ENCODE data around the gene POLA1. TPM values are rescaled to one million over a fixed set of nuclear protein-coding genes. Genes with fewer than 3 reads are reported as not detected.
"Not testable (repeated sequence)": the region's sequence is repeated elsewhere in the genome, so short reads cannot be mapped to it uniquely, and the experiment has no call there.

The POLA1 gene, protein sequence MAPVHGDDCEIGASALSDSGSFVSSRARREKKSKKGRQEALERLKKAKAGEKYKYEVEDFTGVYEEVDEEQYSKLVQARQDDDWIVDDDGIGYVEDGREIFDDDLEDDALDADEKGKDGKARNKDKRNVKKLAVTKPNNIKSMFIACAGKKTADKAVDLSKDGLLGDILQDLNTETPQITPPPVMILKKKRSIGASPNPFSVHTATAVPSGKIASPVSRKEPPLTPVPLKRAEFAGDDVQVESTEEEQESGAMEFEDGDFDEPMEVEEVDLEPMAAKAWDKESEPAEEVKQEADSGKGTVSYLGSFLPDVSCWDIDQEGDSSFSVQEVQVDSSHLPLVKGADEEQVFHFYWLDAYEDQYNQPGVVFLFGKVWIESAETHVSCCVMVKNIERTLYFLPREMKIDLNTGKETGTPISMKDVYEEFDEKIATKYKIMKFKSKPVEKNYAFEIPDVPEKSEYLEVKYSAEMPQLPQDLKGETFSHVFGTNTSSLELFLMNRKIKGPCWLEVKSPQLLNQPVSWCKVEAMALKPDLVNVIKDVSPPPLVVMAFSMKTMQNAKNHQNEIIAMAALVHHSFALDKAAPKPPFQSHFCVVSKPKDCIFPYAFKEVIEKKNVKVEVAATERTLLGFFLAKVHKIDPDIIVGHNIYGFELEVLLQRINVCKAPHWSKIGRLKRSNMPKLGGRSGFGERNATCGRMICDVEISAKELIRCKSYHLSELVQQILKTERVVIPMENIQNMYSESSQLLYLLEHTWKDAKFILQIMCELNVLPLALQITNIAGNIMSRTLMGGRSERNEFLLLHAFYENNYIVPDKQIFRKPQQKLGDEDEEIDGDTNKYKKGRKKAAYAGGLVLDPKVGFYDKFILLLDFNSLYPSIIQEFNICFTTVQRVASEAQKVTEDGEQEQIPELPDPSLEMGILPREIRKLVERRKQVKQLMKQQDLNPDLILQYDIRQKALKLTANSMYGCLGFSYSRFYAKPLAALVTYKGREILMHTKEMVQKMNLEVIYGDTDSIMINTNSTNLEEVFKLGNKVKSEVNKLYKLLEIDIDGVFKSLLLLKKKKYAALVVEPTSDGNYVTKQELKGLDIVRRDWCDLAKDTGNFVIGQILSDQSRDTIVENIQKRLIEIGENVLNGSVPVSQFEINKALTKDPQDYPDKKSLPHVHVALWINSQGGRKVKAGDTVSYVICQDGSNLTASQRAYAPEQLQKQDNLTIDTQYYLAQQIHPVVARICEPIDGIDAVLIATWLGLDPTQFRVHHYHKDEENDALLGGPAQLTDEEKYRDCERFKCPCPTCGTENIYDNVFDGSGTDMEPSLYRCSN (N-terminal part only)
- 10 to 100 TPM; 15.8 to 18.4 (median 16.7) TPM for polyA plus RNA-seq (ENCODE audit: insufficient read length in 4 of 4)

DNA sequence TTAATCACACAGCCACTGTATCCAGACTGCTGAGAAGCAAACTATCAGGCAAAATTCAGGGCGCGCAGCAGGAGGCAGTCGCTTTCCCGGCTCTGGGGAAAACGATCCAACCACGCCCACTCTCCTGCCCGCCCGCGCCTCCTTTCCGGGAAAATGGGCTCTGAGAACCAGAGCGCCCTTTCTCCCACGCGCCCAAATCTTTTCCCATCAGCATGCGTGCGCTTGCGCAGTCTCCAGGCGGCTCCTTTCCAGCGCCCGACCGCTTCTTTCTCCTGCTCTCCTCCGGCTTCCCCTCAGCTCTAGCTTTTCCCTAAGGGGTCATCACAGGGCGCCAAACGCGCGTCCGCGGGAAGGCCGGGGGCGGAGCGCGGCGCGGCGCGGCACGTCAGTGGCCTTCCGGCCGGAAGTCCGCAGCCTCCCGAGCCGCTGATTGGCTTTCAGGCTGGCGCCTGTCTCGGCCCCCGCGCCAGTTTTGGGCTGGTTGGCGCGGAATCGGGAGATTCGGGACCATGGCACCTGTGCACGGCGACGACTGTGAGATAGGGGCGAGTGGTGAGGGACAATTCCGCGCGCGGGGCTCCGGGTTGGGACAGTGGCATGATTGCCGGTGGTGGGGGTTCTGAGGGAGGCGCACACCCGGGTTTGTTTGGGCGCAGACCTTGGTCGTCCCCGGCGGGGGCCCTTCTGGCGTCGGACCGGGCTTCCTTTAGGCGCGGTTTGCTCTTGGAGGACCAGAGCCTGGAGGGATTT is at the start of gene POLA1:
Gene POLA1, plus strand, starts transcription at position 466 of the 750 bp plus-strand sequence. Its CDS starts 44 bp downstream, at position 510.
- DNase-seq (ENCODE audit: low read depth in 4 of 4, low spot score in 2 of 4): peak; percentile 73 to 93 (median 84)

DNA sequence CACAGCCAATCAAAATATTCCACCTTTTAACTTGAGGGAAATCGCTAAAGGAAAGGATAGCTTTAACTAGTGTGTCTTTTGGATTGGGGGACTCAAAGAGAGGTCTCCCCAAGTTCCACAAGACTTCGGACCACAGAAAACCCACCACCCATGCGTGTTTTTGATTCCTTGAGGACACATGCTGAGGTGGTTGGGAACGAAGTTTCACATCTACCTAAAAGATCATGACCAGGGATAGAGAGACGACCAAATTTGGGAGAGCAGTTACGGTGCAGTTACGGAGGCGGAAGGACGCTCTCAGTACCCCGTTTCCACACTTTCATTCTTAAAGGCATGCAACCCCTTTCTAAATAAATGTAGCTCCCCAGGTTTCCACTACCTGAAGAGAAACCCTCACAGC is 47.7 kb upstream of the POLA1 start:
- no peak for DNase-seq (ENCODE audit: low read depth in 4 of 4, low spot score in 2 of 4)

DNA sequence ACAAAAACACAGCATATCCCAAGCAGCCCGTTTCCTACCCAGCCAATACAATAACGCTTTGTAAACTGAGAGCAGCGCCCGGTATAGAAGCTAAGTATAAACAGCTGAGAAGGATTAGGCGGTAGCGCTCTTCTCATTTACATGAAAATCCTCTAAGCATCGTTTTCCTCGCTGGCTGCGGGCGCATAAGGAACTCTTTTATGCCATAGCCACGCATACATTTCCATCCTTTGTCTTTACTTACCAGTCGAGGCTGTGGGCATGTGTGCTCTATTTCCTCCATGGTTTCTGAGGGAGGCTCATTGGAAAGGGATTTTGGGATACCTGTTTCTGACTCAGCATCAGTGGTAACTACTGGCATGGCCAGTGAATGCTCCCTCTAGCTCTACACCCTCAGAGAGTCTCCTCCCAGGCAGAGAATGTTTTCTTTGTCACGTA is 47.0 kb upstream of the POLA1 start:
- peak in 1 of 4 donors; percentile 24 for DNase-seq (ENCODE audit: low read depth in 4 of 4, low spot score in 2 of 4)

DNA sequence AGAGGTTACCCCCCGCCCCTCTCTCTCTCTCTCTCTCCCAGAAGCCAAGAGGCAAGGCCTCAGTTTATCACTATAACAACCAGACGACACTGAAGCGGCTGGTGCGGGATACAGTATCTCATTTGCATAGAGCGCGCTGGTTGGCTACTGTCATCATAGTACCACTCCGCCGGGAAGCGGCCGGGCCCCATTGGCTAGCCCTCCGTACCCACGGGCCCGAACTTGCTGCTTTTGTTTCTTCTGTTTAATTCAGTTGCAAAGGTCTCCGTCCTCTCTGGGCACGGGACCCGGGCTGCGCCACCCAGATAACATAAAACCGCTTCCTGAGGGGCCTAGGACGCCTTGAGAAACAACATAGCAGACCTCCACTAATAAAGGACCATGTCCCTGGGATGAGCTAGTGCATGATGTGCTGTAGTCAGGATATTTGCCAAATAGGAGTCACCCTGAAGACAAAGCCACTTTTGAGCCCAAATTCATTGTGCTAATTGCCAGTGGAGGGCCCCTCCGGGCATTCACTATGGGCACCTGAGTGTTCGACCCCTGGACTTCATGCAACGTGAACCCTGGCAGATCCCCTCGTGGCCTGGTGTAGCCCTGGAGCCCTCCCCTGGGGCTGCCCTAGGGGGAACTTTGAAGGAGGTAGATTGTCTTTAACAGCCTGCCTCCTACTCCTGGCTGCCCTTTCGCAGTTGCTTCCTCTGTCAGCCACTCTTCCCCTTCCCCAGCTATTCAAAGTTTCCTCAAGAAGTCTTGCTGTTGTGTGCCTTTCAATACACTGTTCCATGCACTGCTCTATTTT is 46.3 kb upstream of the POLA1 start, which contains the start of gene PCYT1B:
Gene PCYT1B, minus strand, starts transcription at position 91 of the 802 bp plus-strand sequence. CDS start 242 bp downstream, outside the sequence.
- DNase-seq (ENCODE audit: low read depth in 4 of 4, low spot score in 2 of 4): peak in 3 of 4 donors; percentile 44 to 62 (median 47)

DNA sequence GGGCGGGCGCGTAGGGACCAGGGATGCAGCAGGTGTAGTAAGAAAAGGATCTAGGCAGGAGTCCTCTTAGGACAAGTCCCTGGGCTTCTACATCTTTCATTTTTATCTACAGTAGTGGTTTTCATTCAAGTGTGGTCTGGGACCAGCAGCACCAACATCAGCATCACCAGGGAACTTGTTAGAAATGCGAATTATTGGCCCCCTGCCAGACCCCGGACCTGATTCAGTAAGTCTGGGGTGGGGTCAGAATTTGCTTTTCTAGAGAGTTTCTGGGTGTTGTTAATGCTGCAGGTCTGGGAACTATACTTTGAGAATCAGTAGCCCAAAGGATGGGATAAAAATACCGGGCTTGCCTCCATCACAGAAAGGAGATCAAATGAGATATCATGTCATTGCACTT is 45.2 kb upstream of the POLA1 start:
- DNase-seq (ENCODE audit: low read depth in 4 of 4, low spot score in 2 of 4): no peak

DNA sequence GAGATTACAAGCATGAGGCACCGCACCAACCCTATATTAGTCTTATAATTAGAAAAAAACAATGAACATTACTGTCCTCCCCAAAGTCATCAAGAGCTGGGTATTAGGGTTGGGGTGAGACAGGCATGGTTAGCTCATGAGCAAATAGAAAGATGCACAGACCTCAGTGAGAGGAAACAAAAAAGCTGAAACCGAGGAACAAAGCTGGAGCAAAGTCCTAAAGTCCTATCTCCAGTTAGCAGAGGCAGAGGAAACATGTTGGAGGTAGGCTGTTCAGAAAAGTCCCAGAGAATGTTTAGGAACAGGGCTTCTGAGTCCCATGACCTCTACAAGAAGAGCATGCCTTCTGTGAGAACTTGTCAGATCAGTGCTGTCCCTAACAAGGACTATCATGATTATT is 41.9 kb upstream of the POLA1 start:
- DNase-seq (ENCODE audit: low read depth in 4 of 4, low spot score in 2 of 4): no peak

DNA sequence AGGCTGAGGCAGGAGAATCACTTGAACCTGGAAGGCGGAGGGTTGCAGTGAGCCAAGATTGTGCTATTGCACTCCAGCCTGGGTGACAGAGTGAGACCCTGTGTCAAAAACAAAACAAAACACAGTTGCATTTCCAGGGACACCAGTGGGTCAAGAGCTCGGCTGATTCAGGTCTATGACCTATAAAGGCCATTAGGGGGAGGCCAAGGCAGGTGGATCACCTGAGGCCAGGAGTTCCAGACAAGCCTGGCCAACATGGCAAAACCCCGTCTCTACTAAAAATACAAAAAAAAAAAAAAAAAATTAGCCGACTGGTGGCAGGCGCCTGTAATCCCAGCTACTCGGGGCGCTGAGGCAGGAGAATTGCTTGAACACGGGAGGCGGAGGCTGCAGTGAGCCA is 38.0 kb upstream of the POLA1 start:
- DNase-seq (ENCODE audit: low read depth in 4 of 4, low spot score in 2 of 4): not testable (repeated sequence)

DNA sequence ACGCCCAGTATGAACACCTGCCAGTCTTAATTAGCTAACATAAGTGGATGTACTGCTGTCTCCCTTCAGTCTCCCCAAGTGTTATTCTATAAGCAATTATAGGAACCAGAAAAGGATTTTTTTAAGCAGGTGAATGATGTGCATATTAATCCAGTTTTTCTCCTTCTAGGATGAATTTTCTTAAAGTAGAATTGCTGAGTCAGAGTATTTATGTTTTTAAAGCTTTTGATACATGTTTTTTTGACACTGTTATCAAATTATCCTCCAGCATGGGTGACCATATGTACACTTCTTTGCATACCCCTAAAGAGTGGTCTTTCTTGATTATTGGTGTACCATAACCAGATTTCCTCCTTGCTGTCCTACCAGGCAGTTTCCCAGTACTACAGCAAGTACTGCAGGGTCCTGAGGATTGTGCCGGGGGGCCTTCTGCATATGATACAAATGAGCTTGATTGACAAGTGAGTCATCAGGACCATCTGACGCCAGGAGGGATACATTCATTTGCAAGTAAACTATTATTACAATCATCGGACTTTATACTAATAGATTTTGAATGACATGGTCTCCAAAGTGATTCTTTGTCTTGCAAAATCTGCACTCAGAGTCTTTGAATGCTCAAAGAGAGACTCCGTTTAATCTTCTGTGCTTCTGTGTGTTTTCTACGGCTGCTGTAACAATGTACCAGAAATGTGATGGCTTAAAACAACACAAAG is 35.9 kb upstream of the POLA1 start:
- no peak for DNase-seq (ENCODE audit: low read depth in 4 of 4, low spot score in 2 of 4)

DNA sequence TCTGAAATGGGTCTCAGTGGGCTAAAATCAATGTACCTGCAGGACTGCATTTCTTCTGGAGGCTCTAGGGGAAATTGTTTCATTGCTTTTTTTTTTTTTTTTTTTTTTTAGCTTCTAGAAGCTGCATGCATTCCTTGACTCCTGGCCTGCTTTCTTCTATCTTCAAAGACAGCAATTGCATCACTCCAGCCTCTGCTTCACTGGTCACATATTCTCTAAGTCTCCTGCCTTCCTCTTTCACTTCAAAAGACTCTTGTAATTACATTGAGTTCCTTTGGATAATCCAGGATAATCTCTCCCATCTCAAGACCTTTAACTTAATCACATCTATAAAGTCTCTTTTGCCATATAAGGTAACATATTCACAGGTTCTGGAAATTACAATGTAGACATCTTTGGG is 35.3 kb upstream of the POLA1 start:
- DNase-seq (ENCODE audit: low read depth in 4 of 4, low spot score in 2 of 4): no peak

DNA sequence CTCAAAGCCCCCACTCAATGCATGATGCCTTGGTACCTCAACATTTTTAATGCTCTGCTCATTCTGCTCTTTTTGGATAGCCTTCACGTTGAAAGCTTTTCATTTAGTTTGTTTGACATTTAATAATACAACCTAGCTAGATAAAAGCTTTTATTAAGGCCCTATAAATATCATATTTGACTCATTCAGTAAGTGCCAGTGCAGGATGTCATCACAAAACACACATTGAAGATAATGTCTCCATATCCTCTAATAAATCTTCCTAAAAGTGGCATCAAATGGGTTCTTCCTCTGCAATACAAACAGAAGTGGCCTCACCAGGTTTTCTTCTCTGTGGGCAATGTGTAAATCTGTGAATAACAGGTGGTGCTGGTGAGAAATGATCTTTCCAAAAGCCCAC is 34.6 kb upstream of the POLA1 start:
- no peak for DNase-seq (ENCODE audit: low read depth in 4 of 4, low spot score in 2 of 4)

DNA sequence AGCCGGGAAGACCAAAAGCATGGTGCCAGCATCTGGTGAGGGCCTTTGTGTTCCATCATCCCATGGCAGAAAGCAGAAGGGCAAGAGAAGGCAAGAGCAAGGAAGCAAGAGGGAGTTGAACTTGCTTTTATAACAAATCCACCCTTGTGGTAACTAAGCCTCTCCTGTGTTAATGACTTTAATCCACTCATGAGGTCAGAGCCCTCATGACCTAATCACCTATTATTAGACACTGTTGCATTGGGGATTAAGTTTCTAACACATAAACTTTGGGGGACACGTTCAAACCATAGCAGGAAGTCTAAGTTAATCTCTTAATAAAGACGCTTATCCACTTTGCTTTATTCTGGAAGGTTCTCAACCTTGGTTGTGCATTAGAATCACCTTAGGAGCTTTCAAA is 34.1 kb upstream of the POLA1 start:
- no peak for DNase-seq (ENCODE audit: low read depth in 4 of 4, low spot score in 2 of 4)

DNA sequence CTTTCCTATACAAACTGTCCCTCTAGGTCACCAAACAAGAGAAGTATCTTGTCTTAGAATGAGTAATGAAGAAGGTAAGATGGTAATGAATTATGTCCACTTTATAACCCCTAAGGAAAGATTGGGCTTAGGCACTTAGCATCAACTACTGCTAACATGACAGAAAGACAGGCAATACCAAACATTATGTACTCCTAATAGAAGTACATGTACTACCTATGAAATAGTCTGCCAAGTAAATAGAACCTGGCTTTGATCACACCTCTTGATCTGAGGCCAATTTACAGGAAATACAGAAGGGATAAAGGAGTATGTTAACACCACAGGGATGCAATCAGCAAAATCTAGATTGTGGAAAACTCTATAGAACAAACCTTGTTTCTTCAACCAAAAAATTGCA is 32.4 kb upstream of the POLA1 start:
- no peak for DNase-seq (ENCODE audit: low read depth in 4 of 4, low spot score in 2 of 4)

DNA sequence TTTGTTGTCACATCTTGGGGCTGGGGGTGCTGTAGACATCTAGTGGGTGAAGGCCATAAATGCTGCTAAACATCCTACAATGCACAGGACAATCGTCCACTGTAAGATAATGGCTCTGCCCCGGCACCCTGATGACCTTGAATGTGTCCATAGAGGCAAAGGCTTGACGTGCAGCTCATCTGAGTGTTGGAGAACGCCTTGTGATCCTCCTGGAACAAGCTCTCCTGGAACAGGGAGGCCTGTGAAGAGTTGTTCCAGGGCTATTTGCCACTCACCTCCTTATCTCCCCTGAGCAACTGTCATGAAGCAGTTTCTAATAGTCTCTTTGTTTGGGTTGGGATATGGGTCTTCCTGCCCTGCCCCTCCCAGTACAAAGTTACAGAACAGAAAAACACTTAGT is 31.4 kb upstream of the POLA1 start:
- no peak for DNase-seq (ENCODE audit: low read depth in 4 of 4, low spot score in 2 of 4)

DNA sequence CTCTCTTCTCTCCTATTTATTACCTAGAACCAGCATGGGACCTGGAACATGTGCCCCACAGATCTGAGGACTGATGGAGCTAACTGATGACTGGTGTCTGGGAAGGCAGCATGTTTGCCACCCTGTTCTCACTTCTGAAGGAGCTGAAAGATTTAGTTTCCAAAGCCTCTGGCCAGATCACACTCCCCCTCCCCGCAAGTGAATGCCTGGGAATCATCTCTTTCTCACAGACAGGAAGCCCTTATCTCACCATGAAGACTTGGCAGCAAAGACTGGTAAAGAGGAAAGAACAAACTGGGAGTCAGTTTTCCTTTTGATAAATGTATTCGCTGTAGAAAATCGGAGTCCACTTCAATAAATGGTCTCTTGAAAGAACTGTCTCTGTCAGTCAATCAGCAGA is 25.6 kb upstream of the POLA1 start:
- no peak for DNase-seq (ENCODE audit: low read depth in 4 of 4, low spot score in 2 of 4)

DNA sequence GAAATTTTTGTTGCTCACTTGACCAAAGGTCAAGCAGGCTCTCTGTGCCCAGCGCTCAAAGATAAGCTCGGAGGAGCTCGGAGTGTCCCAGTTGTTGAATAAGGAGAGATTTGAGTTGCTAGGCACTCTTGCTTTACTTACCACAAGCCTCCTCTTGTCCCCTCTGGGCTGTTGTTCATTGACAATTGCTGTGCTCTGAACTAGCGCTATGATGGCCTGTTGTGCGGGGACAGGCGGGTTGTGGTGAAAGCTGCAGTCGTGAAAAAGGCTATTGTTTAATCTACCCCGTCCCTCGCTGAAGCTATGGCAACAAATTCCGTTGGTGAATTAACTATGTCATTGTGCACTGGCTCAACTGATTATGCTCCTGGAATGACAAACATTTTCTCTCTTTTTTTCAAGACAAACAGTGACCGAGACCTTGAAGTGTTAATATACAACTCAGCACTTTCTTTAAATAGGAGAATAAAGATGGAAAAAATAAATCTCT is 21.0 kb upstream of the POLA1 start:
- DNase-seq (ENCODE audit: low read depth in 4 of 4, low spot score in 2 of 4): no peak

DNA sequence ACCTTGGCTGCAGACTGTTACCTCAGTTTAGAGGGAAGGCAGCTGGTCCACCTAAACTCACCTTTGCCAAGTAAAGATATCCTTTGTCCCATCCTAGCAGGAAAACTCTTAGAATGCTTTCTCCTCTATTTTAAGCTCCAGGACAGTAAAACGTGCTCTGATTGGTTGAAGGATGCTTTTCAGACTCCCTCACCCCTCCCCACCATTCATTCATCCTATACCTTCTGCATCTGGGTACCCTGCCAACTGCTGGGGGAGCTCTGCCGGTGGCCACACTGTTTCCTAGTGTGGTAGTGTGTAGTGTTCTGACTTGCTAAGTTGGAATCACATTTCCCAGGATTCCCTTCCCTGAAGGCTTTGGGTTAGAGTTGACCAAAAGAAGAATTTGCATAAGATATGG is 20.3 kb upstream of the POLA1 start:
- no peak for DNase-seq (ENCODE audit: low read depth in 4 of 4, low spot score in 2 of 4)

DNA sequence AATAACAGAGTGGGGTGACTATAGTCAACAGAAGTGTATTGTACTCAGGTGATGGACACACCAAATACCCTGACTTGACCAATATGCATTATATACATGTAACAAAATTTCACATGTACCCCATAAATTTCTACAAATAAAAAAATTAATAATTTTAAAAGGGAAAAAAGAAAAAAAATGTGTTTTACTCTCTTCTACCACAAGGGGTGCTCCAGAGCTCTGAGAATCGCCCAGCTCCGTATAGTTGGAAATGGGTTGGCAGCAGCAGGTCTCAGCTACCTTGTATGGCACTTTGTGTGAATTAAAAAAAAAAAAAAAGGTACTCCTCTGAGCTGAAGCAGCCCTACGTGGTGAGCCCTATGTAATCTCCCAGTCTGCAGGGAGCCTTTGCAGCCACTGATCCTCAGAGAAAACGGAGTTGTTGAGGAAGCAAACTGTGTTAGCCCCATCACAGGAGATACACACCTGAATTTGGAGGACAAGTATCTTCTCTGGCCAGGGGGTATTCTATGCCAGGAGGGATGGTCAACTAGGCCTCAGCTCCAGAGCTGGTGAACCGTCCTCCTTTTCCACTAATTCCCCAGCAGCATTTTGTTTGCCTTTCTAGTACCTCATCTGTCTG is 17.2 kb upstream of the POLA1 start:
- DNase-seq (ENCODE audit: low read depth in 4 of 4, low spot score in 2 of 4): no peak

Data from left renal cortex interstitium (tissue), 4 donors.